K562 (cell line): ENCODE results near the gene KRTAP5-4. TPM values are rescaled to one million over a fixed set of nuclear protein-coding genes. Genes with fewer than 3 reads are reported as not detected.

ENCODE experiments used
- CBFB ChIP-seq: sonication (generic); formaldehyde crosslinking; IDR thresholded peaks from 2 replicates; pipeline ENCODE4 v1.4.0; 2020; ENCODE audit warnings: mild to moderate bottlenecking, missing genetic modification reagents
- DMBX1 ChIP-seq: fragments of 250-450 bp; sonication (Bioruptor Pico); IDR thresholded peaks from 2 replicates; pipeline ENCODE4 v1.8.0; 2022; ENCODE audit warnings: inconsistent platforms, mild to moderate bottlenecking, moderate library complexity, borderline replicate concordance
- HNRNPK ChIP-seq: fragments of 200-400 bp; formaldehyde crosslinking; IDR thresholded peaks from one replicate; pipeline ENCODE4 v1.6.1; 2018; ENCODE audit warnings: mild to moderate bottlenecking, low read depth, low read length; ENCODE audit not compliant: poor library complexity, severe bottlenecking
- MTA1 ChIP-seq: fragments of 450-650 bp; IDR thresholded peaks from 2 replicates; pipeline ENCODE4 v1.6.1; 2017; ENCODE audit warnings: borderline replicate concordance
- POLR2AphosphoS2 ChIP-seq: IDR thresholded peaks from 2 replicates; pipeline ENCODE4 v1.6.1; 2012; ENCODE audit warnings: low read length, improper control_type of control experiment
- SP1 ChIP-seq: sonication (generic); formaldehyde crosslinking; IDR thresholded peaks from 2 replicates; pipeline ENCODE4 v1.8.1; 2022; ENCODE audit warnings: mild to moderate bottlenecking, missing genetic modification reagents
- polyA plus RNA-seq, 8 experiments: library from polyadenylated mRNA; depleted of rRNA in 4 of 8; stranded (reverse) in 5 of 8; unstranded in 3 of 8; fragments of >200 nt; fragmentation: Nextera tagmentation in 2 of 8; fragmentation: Illumina TruSeq in 1 of 8; extraction: Ambion mirVana in 2 of 8; extraction: Trizol in 1 of 8; gene quantifications; 2 replicates each; pipeline versions ENCODE4 v1.2.1 to v1.2.3, GENCODE V29; 2011 to 2014; ENCODE audit warnings: inconsistent platforms in 1 of 8, missing spikeins in 1 of 8
- total RNA-seq, 7 experiments: library from RNA; depleted of rRNA in 6 of 7; stranded (reverse); fragments of >200 nt in 6 of 7; fragmentation: Illumina TruSeq in 2 of 7; extraction: Trizol in 2 of 7; gene quantifications; 2 replicates each; pipeline versions ENCODE4 v1.2.1 to v1.2.3, GENCODE V29; 2011 to 2021; ENCODE audit warnings: low replicate concordance in 1 of 7
- TF ChIP-seq, protein P1 (sequence below): fragments of 450-650 bp; IDR thresholded peaks from 2 replicates; pipeline ENCODE4 v1.6.1; 2016; ENCODE audit warnings: mild to moderate bottlenecking, moderate library complexity
- TF ChIP-seq, protein P2 (sequence below): fragments of 250-450 bp; sonication (Bioruptor Pico); IDR thresholded peaks from 2 replicates; pipeline ENCODE4 v1.8.0; 2022; ENCODE audit warnings: moderate library complexity, mild to moderate bottlenecking, inconsistent platforms
- TF ChIP-seq, protein P3 (sequence below), 2 experiments: fragments of 450-650 bp in 1 of 2; IDR thresholded peaks; 2 replicates each; pipeline ENCODE4 v1.6.1; 2011 to 2017; ENCODE audit warnings: low read depth in 2 of 2, antibody characterized with exemption in 1 of 2, borderline replicate concordance in 1 of 2, low read length in 1 of 2, mild to moderate bottlenecking in 1 of 2, mixed read lengths in 1 of 2; ENCODE audit not compliant: control insufficient read depth in 1 of 2

KRTAP5-4 gene
- total and polyA plus RNA-seq, 9 of the 15 experiments (the other 6 are each of a cell fraction or from before 2014, with no cell fraction given): not detected

DNA sequence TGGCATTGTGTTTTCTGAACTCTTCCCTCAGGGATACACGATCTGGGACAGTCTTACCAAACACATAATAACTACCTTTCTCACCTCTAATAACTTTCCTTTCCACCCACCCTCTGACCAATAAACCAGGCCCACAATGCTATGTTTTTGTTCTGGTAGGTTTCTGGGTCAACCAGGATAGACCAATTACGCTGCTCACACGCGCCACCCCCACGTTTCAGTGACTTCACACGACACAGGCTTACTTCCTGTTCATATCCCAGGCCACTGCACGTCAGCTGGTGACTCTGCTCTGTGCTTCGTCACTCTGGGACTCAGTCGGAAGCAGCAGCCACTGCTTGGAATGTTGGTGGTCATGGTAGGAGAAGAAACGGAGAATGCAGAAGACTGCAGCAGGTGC, 2.5 kb downstream of the KRTAP5-4 start (continued):
- TF ChIP-seq, protein P1, sequence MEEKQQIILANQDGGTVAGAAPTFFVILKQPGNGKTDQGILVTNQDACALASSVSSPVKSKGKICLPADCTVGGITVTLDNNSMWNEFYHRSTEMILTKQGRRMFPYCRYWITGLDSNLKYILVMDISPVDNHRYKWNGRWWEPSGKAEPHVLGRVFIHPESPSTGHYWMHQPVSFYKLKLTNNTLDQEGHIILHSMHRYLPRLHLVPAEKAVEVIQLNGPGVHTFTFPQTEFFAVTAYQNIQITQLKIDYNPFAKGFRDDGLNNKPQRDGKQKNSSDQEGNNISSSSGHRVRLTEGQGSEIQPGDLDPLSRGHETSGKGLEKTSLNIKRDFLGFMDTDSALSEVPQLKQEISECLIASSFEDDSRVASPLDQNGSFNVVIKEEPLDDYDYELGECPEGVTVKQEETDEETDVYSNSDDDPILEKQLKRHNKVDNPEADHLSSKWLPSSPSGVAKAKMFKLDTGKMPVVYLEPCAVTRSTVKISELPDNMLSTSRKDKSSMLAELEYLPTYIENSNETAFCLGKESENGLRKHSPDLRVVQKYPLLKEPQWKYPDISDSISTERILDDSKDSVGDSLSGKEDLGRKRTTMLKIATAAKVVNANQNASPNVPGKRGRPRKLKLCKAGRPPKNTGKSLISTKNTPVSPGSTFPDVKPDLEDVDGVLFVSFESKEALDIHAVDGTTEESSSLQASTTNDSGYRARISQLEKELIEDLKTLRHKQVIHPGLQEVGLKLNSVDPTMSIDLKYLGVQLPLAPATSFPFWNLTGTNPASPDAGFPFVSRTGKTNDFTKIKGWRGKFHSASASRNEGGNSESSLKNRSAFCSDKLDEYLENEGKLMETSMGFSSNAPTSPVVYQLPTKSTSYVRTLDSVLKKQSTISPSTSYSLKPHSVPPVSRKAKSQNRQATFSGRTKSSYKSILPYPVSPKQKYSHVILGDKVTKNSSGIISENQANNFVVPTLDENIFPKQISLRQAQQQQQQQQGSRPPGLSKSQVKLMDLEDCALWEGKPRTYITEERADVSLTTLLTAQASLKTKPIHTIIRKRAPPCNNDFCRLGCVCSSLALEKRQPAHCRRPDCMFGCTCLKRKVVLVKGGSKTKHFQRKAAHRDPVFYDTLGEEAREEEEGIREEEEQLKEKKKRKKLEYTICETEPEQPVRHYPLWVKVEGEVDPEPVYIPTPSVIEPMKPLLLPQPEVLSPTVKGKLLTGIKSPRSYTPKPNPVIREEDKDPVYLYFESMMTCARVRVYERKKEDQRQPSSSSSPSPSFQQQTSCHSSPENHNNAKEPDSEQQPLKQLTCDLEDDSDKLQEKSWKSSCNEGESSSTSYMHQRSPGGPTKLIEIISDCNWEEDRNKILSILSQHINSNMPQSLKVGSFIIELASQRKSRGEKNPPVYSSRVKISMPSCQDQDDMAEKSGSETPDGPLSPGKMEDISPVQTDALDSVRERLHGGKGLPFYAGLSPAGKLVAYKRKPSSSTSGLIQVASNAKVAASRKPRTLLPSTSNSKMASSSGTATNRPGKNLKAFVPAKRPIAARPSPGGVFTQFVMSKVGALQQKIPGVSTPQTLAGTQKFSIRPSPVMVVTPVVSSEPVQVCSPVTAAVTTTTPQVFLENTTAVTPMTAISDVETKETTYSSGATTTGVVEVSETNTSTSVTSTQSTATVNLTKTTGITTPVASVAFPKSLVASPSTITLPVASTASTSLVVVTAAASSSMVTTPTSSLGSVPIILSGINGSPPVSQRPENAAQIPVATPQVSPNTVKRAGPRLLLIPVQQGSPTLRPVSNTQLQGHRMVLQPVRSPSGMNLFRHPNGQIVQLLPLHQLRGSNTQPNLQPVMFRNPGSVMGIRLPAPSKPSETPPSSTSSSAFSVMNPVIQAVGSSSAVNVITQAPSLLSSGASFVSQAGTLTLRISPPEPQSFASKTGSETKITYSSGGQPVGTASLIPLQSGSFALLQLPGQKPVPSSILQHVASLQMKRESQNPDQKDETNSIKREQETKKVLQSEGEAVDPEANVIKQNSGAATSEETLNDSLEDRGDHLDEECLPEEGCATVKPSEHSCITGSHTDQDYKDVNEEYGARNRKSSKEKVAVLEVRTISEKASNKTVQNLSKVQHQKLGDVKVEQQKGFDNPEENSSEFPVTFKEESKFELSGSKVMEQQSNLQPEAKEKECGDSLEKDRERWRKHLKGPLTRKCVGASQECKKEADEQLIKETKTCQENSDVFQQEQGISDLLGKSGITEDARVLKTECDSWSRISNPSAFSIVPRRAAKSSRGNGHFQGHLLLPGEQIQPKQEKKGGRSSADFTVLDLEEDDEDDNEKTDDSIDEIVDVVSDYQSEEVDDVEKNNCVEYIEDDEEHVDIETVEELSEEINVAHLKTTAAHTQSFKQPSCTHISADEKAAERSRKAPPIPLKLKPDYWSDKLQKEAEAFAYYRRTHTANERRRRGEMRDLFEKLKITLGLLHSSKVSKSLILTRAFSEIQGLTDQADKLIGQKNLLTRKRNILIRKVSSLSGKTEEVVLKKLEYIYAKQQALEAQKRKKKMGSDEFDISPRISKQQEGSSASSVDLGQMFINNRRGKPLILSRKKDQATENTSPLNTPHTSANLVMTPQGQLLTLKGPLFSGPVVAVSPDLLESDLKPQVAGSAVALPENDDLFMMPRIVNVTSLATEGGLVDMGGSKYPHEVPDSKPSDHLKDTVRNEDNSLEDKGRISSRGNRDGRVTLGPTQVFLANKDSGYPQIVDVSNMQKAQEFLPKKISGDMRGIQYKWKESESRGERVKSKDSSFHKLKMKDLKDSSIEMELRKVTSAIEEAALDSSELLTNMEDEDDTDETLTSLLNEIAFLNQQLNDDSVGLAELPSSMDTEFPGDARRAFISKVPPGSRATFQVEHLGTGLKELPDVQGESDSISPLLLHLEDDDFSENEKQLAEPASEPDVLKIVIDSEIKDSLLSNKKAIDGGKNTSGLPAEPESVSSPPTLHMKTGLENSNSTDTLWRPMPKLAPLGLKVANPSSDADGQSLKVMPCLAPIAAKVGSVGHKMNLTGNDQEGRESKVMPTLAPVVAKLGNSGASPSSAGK: peak; percentile 41
- TF ChIP-seq HNRNPK (no peak), POLR2AphosphoS2 (no peak), SP1 (CRISPR knock-in tag) (no peak), DMBX1 (CRISPR knock-in tag) (no peak), CBFB (CRISPR knock-in tag) (no peak), MTA1 (no peak)
- TF ChIP-seq, protein P2, sequence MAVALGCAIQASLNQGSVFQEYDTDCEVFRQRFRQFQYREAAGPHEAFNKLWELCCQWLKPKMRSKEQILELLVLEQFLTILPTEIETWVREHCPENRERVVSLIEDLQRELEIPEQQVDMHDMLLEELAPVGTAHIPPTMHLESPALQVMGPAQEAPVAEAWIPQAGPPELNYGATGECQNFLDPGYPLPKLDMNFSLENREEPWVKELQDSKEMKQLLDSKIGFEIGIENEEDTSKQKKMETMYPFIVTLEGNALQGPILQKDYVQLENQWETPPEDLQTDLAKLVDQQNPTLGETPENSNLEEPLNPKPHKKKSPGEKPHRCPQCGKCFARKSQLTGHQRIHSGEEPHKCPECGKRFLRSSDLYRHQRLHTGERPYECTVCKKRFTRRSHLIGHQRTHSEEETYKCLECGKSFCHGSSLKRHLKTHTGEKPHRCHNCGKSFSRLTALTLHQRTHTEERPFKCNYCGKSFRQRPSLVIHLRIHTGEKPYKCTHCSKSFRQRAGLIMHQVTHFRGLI (CRISPR knock-in tag): no peak
- TF ChIP-seq, protein P3, sequence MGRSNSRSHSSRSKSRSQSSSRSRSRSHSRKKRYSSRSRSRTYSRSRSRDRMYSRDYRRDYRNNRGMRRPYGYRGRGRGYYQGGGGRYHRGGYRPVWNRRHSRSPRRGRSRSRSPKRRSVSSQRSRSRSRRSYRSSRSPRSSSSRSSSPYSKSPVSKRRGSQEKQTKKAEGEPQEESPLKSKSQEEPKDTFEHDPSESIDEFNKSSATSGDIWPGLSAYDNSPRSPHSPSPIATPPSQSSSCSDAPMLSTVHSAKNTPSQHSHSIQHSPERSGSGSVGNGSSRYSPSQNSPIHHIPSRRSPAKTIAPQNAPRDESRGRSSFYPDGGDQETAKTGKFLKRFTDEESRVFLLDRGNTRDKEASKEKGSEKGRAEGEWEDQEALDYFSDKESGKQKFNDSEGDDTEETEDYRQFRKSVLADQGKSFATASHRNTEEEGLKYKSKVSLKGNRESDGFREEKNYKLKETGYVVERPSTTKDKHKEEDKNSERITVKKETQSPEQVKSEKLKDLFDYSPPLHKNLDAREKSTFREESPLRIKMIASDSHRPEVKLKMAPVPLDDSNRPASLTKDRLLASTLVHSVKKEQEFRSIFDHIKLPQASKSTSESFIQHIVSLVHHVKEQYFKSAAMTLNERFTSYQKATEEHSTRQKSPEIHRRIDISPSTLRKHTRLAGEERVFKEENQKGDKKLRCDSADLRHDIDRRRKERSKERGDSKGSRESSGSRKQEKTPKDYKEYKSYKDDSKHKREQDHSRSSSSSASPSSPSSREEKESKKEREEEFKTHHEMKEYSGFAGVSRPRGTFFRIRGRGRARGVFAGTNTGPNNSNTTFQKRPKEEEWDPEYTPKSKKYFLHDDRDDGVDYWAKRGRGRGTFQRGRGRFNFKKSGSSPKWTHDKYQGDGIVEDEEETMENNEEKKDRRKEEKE (IDR thresholded peaks at IDR 0.05; ENCODE audit: borderline replicate concordance in 1 of 2, control insufficient read depth in 1 of 2, low read depth in 2 of 2, low read length in 1 of 2): no peak
